ENCODE results near the gene XDH. TPM values are rescaled to one million over a fixed set of nuclear protein-coding genes. Genes with fewer than 3 reads are reported as not detected.

Gene XDH
- total RNA-seq, 6 experiments from 2014 or later: 0.88 to 2.0 (median 1.5) TPM

DNA sequence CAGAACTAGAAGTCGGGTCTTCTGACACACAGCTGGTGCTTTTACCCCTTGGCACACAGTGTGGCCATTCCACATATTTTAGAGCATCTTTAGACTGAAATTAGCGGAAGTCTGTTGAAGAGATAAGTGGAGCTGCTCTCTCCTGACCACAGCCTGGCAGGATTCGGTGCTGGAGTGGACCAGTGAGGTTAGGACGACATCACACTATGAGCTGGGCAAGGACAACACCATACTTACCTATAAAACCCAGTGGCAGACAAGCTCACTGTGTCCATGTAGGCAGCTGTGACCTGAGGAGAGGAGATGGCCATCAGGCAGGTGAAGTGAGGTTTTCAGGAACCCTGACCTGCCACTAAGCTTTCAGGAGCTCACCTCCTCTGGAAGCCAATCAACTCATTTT lies 70.1 kb downstream of the XDH start:
- H3K27me3 Mint-ChIP-seq (ENCODE audit: insufficient read depth): no peaks in the 10 kb centered on the region; the same call in none of the 2 replicates

DNA sequence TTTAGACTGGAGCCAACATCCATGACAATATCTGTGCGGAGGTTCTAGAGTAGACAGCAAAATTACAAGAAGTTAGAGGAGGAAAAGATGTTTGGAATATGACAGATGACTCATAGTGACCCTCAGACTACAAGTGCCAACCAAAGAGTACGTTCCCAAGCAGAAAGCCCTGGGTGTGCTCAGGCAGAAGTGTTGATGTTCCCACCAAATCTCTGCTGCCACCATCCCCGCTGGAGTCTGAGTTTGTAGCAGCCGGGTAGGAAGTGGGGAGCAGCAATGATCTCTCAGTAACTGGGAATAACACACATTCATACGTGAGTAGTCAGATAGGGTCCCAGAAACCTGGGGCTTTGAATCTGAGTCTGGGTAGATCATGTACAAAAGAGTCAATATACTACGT lies 73.2 kb downstream of the XDH start:
- TF ChIP-seq, protein P1, sequence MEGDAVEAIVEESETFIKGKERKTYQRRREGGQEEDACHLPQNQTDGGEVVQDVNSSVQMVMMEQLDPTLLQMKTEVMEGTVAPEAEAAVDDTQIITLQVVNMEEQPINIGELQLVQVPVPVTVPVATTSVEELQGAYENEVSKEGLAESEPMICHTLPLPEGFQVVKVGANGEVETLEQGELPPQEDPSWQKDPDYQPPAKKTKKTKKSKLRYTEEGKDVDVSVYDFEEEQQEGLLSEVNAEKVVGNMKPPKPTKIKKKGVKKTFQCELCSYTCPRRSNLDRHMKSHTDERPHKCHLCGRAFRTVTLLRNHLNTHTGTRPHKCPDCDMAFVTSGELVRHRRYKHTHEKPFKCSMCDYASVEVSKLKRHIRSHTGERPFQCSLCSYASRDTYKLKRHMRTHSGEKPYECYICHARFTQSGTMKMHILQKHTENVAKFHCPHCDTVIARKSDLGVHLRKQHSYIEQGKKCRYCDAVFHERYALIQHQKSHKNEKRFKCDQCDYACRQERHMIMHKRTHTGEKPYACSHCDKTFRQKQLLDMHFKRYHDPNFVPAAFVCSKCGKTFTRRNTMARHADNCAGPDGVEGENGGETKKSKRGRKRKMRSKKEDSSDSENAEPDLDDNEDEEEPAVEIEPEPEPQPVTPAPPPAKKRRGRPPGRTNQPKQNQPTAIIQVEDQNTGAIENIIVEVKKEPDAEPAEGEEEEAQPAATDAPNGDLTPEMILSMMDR (IDR thresholded peaks at IDR 0.05): no peak
- H3K4me1 Mint-ChIP-seq (ENCODE audit: low read depth): peaks cover 31% of the 10 kb centered on the region

More for the DNA sequence above, 70.1 kb downstream of the XDH start:
- no peak overlapping the region for H3K4me3 Mint-ChIP-seq
- no peaks in the 10 kb centered on the region for H3K9me3 Mint-ChIP-seq
- peaks cover 21% of the 10 kb centered on the region for H3K4me1 Mint-ChIP-seq (ENCODE audit: low read depth)
- H3K36me3 Mint-ChIP-seq (ENCODE audit: low read depth): peaks cover 20% of the 10 kb centered on the region
- no peak for DNase-seq
- TF ChIP-seq, protein P1 (IDR thresholded peaks at IDR 0.05): no peak
- no peak overlapping the region for H3K27ac Mint-ChIP-seq

DNA sequence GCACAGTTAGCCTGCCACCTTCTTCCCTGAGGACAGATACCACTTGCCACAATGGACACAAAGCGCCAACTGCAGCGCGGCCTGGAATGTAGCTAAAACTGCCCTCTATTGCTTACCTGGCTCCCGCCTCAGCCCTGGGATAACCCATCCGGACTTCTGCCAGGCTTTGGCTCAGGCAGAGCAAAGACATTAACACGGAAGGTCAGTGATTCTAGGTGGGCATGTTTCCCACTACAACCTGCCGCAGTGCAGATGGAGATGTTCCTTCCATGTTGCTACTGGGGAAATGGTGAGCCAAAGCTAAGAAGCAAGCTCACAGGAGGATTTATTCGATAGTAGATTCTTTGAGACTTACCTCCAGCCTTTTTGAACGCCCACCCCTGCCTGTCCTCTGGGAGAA lies 74.8 kb downstream of the XDH start:
- H3K27me3 Mint-ChIP-seq (ENCODE audit: insufficient read depth): no peaks in the 10 kb centered on the region
- no peak overlapping the region for H3K4me3 Mint-ChIP-seq
- H3K4me1 Mint-ChIP-seq (ENCODE audit: low read depth): peaks cover 47% of the 10 kb centered on the region
- DNase-seq: no peak
- TF ChIP-seq, protein P1 (IDR thresholded peaks at IDR 0.05): no peak
- no peak overlapping the region for H3K27ac Mint-ChIP-seq
- H3K9me3 Mint-ChIP-seq: no peaks in the 10 kb centered on the region
- peaks cover 14% of the 10 kb centered on the region for H3K36me3 Mint-ChIP-seq (ENCODE audit: low read depth)

More for the DNA sequence above, 73.2 kb downstream of the XDH start:
- DNase-seq: no peak
- Mint-ChIP-seq H3K27me3 (ENCODE audit: insufficient read depth) (no peaks in the 10 kb centered on the region), H3K9me3 (no peaks in the 10 kb centered on the region), H3K4me3 (no peak overlapping the region), H3K36me3 (ENCODE audit: low read depth) (peaks cover 16% of the 10 kb centered on the region), H3K27ac (no peak overlapping the region)

DNA sequence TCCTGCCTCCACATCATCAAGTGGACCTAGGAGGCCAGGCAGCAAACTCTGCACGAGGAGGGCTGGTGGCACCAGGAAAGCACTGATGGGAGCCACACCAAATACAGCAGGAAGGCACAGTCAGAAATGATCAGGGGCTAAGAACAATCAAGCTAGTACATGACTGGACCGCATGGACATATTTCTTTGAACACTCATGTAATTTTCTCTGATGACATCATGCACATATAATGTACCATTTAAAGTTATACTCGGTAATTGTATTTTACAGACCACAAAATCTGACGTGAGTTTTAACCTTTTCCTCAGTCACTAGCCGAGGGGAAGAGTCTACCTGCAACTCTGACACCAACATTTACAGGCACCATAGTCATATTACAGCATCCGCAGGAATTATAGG lies 76.7 kb downstream of the XDH start:
- Mint-ChIP-seq H3K4me1 (ENCODE audit: low read depth) (peaks cover 63% of the 10 kb centered on the region), H3K4me3 (peak overlapping the region; percentile 64), H3K27ac (peak overlapping the region; percentile 88), H3K9me3 (no peaks in the 10 kb centered on the region), H3K36me3 (ENCODE audit: low read depth) (peaks cover 14% of the 10 kb centered on the region), H3K27me3 (ENCODE audit: insufficient read depth) (no peaks in the 10 kb centered on the region)
- TF ChIP-seq, protein P1 (IDR thresholded peaks at IDR 0.05): no peak
- DNase-seq: peak; percentile 91

DNA sequence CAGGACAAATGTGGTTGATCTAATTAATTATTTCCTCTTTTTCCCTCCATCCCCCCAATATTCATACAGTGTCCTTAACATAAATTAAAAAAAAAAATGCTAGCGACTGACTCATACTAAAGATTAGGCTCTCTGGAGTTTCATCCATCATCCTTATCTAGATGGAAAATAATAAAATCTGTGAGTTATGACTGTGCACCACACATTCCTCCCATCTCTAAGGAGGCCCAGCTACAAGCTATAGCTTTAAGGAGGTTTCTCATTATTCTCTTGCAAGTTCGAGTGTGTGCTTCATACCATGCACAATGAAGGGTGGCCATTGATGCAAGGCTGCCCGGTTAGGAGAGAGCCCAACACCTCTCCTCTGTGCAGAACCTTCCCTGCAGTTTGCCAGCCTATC lies 77.3 kb downstream of the XDH start:
- Mint-ChIP-seq H3K36me3 (ENCODE audit: low read depth) (peaks cover 14% of the 10 kb centered on the region), H3K4me1 (ENCODE audit: low read depth) (peaks cover 63% of the 10 kb centered on the region), H3K4me3 (peak overlapping the region; percentile 64), H3K27me3 (ENCODE audit: insufficient read depth) (no peaks in the 10 kb centered on the region), H3K27ac (peak overlapping the region; percentile 88), H3K9me3 (no peaks in the 10 kb centered on the region)
- DNase-seq: peak; percentile 66
- TF ChIP-seq, protein P1 (IDR thresholded peaks at IDR 0.05): no peak

Data from HFFc6 (cell line).